GM23338 (cell line): Measurements from ENCODE around the gene PTH1R. TPM values are rescaled to one million over a fixed set of nuclear protein-coding genes. Genes with fewer than 3 reads are reported as not detected.
A peak's percentile ranks its signal among the peaks of the same experiment; 100 is the strongest.

Experiments
- ATAC-seq: fragments of 200-7000 bp; cut with Tn5 transposase; 3 replicates; pipeline ENCODE4 v1.9.1; 2020
- DNase-seq: peaks from one replicate; pipeline ENCODE4 v3.0.0-alpha.2; 2015; ENCODE audit warnings: low spot score
- H2AFZ ChIP-seq: fragments of 200-600 bp; sonication (generic); 2 replicates; pipeline ENCODE4 v1.8.0; 2016; ENCODE audit warnings: antibody characterized with exemption, mild to moderate bottlenecking, moderate library complexity
- H3F3A ChIP-seq: fragments of 200-600 bp; sonication (generic); replicated peaks from 2 replicates; pipeline ENCODE4 v1.8.0; 2017; ENCODE audit warnings: antibody characterized with exemption, mixed run types, low read depth
- H3K27ac ChIP-seq: fragments of 200-600 bp; sonication (generic); 2 replicates; pipeline ENCODE4 v1.6.1; 2016; ENCODE audit warnings: low read depth
- H3K27me3 ChIP-seq: fragments of 200-600 bp; sonication (generic); 2 replicates; pipeline ENCODE4 v1.8.0; 2016; ENCODE audit warnings: mild to moderate bottlenecking, mixed run types, moderate library complexity; ENCODE audit not compliant: insufficient read depth
- H3K36me3 ChIP-seq: fragments of 200-600 bp; sonication (generic); 2 replicates; pipeline ENCODE4 v1.8.0; 2016; ENCODE audit warnings: mild to moderate bottlenecking; ENCODE audit not compliant: insufficient read depth
- H3K4me1 ChIP-seq: fragments of 200-600 bp; sonication (generic); 2 replicates; pipeline ENCODE4 v1.8.0; 2016; ENCODE audit warnings: mild to moderate bottlenecking, moderate library complexity; ENCODE audit not compliant: insufficient read depth
- H3K4me2 ChIP-seq: fragments of 200-600 bp; sonication (generic); 2 replicates; pipeline ENCODE4 v1.7.1; 2017; ENCODE audit warnings: mixed run types
- H3K4me3 ChIP-seq: fragments of 200-600 bp; sonication (generic); 2 replicates; pipeline ENCODE4 v1.6.1; 2016; ENCODE audit warnings: mixed run types
- H3K79me2 ChIP-seq: fragments of 200-600 bp; sonication (generic); replicated peaks from 2 replicates; pipeline ENCODE4 v1.8.0; 2017; ENCODE audit warnings: mild to moderate bottlenecking; ENCODE audit not compliant: insufficient read depth
- H3K9me2 ChIP-seq: fragments of 200-600 bp; sonication (generic); 2 replicates; pipeline ENCODE4 v1.8.0; 2017; ENCODE audit not compliant: insufficient read depth
- H4K20me1 ChIP-seq: fragments of 200-600 bp; sonication (generic); replicated peaks from 2 replicates; pipeline ENCODE4 v1.8.0; 2017; ENCODE audit warnings: mild to moderate bottlenecking; ENCODE audit not compliant: insufficient read depth
- H3K27ac Mint-ChIP-seq: 2 replicates; pipeline ENCODE4 v1.8.0; 2020; ENCODE audit warnings: inconsistent platforms, mild to moderate bottlenecking, moderate library complexity, mixed read lengths
- H3K27me3 Mint-ChIP-seq: 3 replicates; pipeline ENCODE4 v1.8.0; 2022; ENCODE audit warnings: low read depth, mild to moderate bottlenecking, moderate library complexity, mixed read lengths, inconsistent platforms; ENCODE audit not compliant: insufficient read depth, poor library complexity
- H3K36me3 Mint-ChIP-seq: 3 replicates; pipeline ENCODE4 v1.8.0; 2021; ENCODE audit warnings: low read depth, mild to moderate bottlenecking, inconsistent platforms, moderate library complexity, mixed read lengths
- H3K4me1 Mint-ChIP-seq: 3 replicates; pipeline ENCODE4 v1.8.0; 2020; ENCODE audit warnings: mild to moderate bottlenecking, inconsistent platforms, mixed read lengths
- H3K4me3 Mint-ChIP-seq: 3 replicates; pipeline ENCODE4 v1.8.0; 2021; ENCODE audit warnings: moderate library complexity, mild to moderate bottlenecking, inconsistent platforms, mixed read lengths
- H3K9me3 Mint-ChIP-seq: 3 replicates; pipeline ENCODE4 v1.8.0; 2020; ENCODE audit warnings: moderate library complexity, mild to moderate bottlenecking, inconsistent platforms, mixed read lengths
- EZH2 ChIP-seq: fragments of 200-600 bp; sonication (generic); IDR thresholded peaks from one replicate; pipeline ENCODE4 v1.8.0; 2017; ENCODE audit warnings: antibody characterized with exemption, mild to moderate bottlenecking, low read depth; ENCODE audit not compliant: unreplicated experiment
- JUNB ChIP-seq: IDR thresholded peaks from one replicate; pipeline ENCODE4 v1.6.1; 2016; ENCODE audit warnings: antibody characterized with exemption; ENCODE audit not compliant: unreplicated experiment
- POLR2AphosphoS5 ChIP-seq: IDR thresholded peaks from 2 replicates; pipeline ENCODE4 v1.6.1; 2016; ENCODE audit warnings: antibody characterized with exemption, low read depth
- ZNF331 ChIP-seq: fragments of 250-450 bp; sonication (Bioruptor Pico); IDR thresholded peaks from 2 replicates; pipeline ENCODE4 v1.5.0; 2020; ENCODE audit warnings: low read depth, mild to moderate bottlenecking, moderate library complexity
- polyA plus RNA-seq: library from polyadenylated mRNA; unstranded; fragments of >200 nt; fragmentation: Nextera tagmentation; extraction: Ambion mirVana; gene quantifications from 2 replicates; pipeline ENCODE4 v1.2.1, GENCODE V29; 2016
- total RNA-seq: library from RNA; depleted of rRNA; stranded (reverse); fragments of >200 nt; shearing (Covaris generic); gene quantifications from 2 replicates; pipeline ENCODE4 v1.2.3, GENCODE V29; 2014
- TF ChIP-seq, protein P1 (sequence below), 2 experiments: fragments of 200-600 bp in 1 of 2; sonication (generic) in 1 of 2; conservative IDR thresholded peaks; 2 replicates each; pipeline versions ENCODE4 v1.5.1 to v1.6.1; 2016 to 2017; ENCODE audit warnings: antibody characterized with exemption in 2 of 2, low read depth in 2 of 2, mild to moderate bottlenecking in 2 of 2, moderate library complexity in 1 of 2

PTH1R gene
- total and polyA plus RNA-seq, 2 experiments from 2014 or later = 1.3 to 1.9 TPM

DNA sequence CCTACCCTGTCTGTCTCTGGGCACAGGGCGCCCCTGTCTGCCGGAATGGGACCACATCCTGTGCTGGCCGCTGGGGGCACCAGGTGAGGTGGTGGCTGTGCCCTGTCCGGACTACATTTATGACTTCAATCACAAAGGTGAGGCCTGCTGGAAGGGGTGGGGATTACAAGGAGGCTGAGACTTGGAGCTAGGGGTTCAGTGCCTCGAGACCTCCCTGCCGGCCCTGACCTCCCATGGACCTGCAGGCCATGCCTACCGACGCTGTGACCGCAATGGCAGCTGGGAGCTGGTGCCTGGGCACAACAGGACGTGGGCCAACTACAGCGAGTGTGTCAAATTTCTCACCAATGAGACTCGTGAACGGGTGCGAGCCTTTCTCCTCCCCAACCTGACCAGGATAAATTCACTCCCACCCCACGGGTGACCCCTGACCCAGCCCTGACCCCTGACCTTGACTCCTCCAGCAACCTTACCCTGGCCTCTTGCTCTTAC lies 20.4 kb downstream of the PTH1R start:
- TF ChIP-seq, protein P1, sequence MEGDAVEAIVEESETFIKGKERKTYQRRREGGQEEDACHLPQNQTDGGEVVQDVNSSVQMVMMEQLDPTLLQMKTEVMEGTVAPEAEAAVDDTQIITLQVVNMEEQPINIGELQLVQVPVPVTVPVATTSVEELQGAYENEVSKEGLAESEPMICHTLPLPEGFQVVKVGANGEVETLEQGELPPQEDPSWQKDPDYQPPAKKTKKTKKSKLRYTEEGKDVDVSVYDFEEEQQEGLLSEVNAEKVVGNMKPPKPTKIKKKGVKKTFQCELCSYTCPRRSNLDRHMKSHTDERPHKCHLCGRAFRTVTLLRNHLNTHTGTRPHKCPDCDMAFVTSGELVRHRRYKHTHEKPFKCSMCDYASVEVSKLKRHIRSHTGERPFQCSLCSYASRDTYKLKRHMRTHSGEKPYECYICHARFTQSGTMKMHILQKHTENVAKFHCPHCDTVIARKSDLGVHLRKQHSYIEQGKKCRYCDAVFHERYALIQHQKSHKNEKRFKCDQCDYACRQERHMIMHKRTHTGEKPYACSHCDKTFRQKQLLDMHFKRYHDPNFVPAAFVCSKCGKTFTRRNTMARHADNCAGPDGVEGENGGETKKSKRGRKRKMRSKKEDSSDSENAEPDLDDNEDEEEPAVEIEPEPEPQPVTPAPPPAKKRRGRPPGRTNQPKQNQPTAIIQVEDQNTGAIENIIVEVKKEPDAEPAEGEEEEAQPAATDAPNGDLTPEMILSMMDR (conservative IDR thresholded peaks at IDR 0.05; ENCODE audit: low read depth in 2 of 2) = peak; percentile 40 to 45
- TF ChIP-seq ZNF331 (CRISPR knock-in tag) = no peak
- Histone ChIP-seq H3K27me3 (peaks cover 34% of the 10 kb centered on the region), H3K4me3 (peak overlapping the region; percentile 45; the same call in 1 of the 2 replicates), H3K36me3 (no peaks in the 10 kb centered on the region), H4K20me1 (0 out of 2 replicates have a peak, but pooled peaks cover 3% of the 10 kb centered on the region), H3K79me2 (no peaks in the 10 kb centered on the region), H3F3A (no peaks in the 10 kb centered on the region), H3K4me2 (peak overlapping the region; percentile 76), H2AFZ (no peak overlapping the region), H3K27ac (no peak overlapping the region), H3K9me2 (no peaks in the 10 kb centered on the region), H3K4me1 (peaks cover 4% of the 10 kb centered on the region)
- peaks cover 10% of the 10 kb centered on the region; the same call in 2 of the 3 replicates for H3K4me1 Mint-ChIP-seq
- no peaks in the 10 kb centered on the region for H3K36me3 Mint-ChIP-seq
- no peaks in the 10 kb centered on the region for H3K9me3 Mint-ChIP-seq
- peak overlapping the region; percentile 42; the same call in 1 of the 3 replicates for H3K4me3 Mint-ChIP-seq
- no peak overlapping the region for H3K27ac Mint-ChIP-seq
- peaks cover 41% of the 10 kb centered on the region for H3K27me3 Mint-ChIP-seq
- peak; percentile 59 for DNase-seq
- peak; percentile 20 for ATAC-seq

DNA sequence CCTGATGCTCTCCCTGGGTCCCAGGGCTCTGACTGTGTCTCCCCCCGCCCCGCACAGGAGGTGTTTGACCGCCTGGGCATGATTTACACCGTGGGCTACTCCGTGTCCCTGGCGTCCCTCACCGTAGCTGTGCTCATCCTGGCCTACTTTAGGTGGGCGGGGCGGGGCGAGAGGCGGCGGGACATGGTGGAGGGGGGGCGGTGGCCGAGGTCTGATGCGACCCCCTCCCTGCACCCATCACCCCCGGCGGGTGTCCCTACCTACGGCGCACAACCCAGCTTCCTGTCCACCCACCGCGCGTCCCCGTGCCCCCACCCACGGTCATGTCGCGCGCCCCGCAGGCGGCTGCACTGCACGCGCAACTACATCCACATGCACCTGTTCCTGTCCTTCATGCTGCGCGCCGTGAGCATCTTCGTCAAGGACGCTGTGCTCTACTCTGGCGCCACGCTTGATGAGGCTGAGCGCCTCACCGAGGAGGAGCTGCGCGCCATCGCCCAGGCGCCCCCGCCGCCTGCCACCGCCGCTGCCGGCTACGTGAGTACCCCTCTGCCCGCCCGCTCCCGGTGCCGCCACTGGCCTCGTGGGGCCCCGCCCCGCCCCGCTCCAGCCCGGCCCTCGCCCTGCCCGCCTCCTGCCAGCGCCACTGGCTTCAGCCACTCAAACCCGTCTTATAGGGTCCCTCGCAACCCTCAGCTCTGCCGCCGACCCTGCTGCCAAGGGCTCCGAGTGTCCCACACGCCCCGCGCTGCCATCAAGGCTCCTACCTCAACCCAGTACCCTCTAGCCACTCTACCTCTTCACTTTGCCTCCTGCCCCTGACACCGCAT lies 21.0 kb downstream of the PTH1R start:
- peaks cover 35% of the 10 kb centered on the region for H3K27me3 Mint-ChIP-seq
- no peaks in the 10 kb centered on the region for H3K4me1 ChIP-seq
- H3K27ac ChIP-seq = no peak overlapping the region
- no peaks in the 10 kb centered on the region for H3F3A ChIP-seq
- TF ChIP-seq POLR2AphosphoS5 = no peak
- no peak for TF ChIP-seq JUNB
- peak; percentile 32 for TF ChIP-seq EZH2
- TF ChIP-seq, protein P1 (conservative IDR thresholded peaks at IDR 0.05; ENCODE audit: low read depth in 2 of 2) = no peak
- H3K9me3 Mint-ChIP-seq = no peaks in the 10 kb centered on the region
- peaks cover 27% of the 10 kb centered on the region for H3K27me3 ChIP-seq
- no peaks in the 10 kb centered on the region for H3K79me2 ChIP-seq
- H3K36me3 ChIP-seq = no peaks in the 10 kb centered on the region
- peak overlapping the region; percentile 74; the same call in 1 of the 2 replicates for H2AFZ ChIP-seq
- peak; percentile 76 for ATAC-seq
- peak overlapping the region; percentile 62 for H3K4me3 Mint-ChIP-seq
- peak overlapping the region; percentile 76 for H3K4me2 ChIP-seq
- 0 out of 2 replicates have a peak, but pooled peaks cover 3% of the 10 kb centered on the region for H4K20me1 ChIP-seq
- peak; percentile 69 for DNase-seq
- peaks cover 8% of the 10 kb centered on the region; the same call in 2 of the 3 replicates for H3K4me1 Mint-ChIP-seq
- H3K36me3 Mint-ChIP-seq = no peaks in the 10 kb centered on the region
- H3K4me3 ChIP-seq = peak overlapping the region; percentile 45
- no peak overlapping the region for H3K27ac Mint-ChIP-seq
- no peaks in the 10 kb centered on the region for H3K9me2 ChIP-seq
